Breast epithelium (tissue), 4 donors: ENCODE data around the gene SF3B5. TPM values are rescaled to one million over a fixed set of nuclear protein-coding genes. Genes with fewer than 3 reads are reported as not detected.

Experiments used
- DNase-seq, 2 donors: peaks; one replicate each; pipeline ENCODE4 v3.0.0-alpha.2; 2019; ENCODE audit warnings: low spot score in 2 of 2
- H3K27ac ChIP-seq, 2 donors: fragments of 200-600 bp; sonication (generic) in 1 of 2; one replicate each; pipeline ENCODE4 v1.5.1; 2016 to 2019; ENCODE audit warnings: mild to moderate bottlenecking in 1 of 2
- H3K27me3 ChIP-seq, 2 donors: fragments of 200-600 bp; sonication (generic) in 1 of 2; one replicate each; pipeline versions ENCODE4 v1.5.1 to v1.6.0; 2017 to 2019; ENCODE audit warnings: control low read depth in 1 of 2, mild to moderate bottlenecking in 1 of 2
- H3K36me3 ChIP-seq: fragments of 200-600 bp; one replicate; pipeline ENCODE4 v1.5.1; 2019
- H3K4me1 ChIP-seq, 2 donors: fragments of 200-600 bp; sonication (generic); one replicate each; pipeline ENCODE4 v1.5.1; 2016 to 2019; ENCODE audit warnings: control low read depth in 1 of 2
- H3K4me3 ChIP-seq, 3 donors: fragments of 200-600 bp; sonication (generic); 1 replicate in 2 of 3; 2 replicates in 1 of 3; pipeline ENCODE4 v1.5.1; 2016 to 2019; ENCODE audit warnings: mild to moderate bottlenecking in 3 of 3, moderate library complexity in 2 of 3
- H3K9me3 ChIP-seq, 2 donors: fragments of 200-600 bp; sonication (generic) in 1 of 2; one replicate each; pipeline ENCODE4 v1.5.1; 2016 to 2019; ENCODE audit warnings: control low read depth in 1 of 2
- POLR2A ChIP-seq: fragments of 450-650 bp; IDR thresholded peaks from one replicate; pipeline ENCODE4 v1.6.1; 2016; ENCODE audit warnings: antibody characterized with exemption, mild to moderate bottlenecking, moderate library complexity
- POLR2AphosphoS5 ChIP-seq, 3 donors: sonication (generic); formaldehyde crosslinking; IDR thresholded peaks; one replicate each; pipeline ENCODE4 v1.6.1; 2017; ENCODE audit warnings: antibody characterized with exemption in 3 of 3
- intact Hi-C: fragments of 100-400 bp; cut with DNase I; formaldehyde crosslinking; loops from one replicate; pipeline ENCODE4 v1.15.1; 2023; ENCODE audit warnings: low total_unique reads
- total RNA-seq, 3 donors: library from RNA; depleted of rRNA; stranded (reverse); fragments of >200 nt; gene quantifications; one replicate each; pipeline ENCODE4 v1.1.0, GENCODE V29; 2016
- TF ChIP-seq, protein P1 (sequence below), 3 donors: fragments of 450-650 bp; IDR thresholded peaks; one replicate each; pipeline ENCODE4 v1.5.1; 2016 to 2017; ENCODE audit warnings: antibody characterized with exemption in 3 of 3, mild to moderate bottlenecking in 3 of 3, moderate library complexity in 3 of 3

The SF3B5 gene
- total RNA-seq, 3 donors from 2014 or later: 122 to 176 (median 155) TPM

GRCh38 chr6:144122861-144123260 lies 27.5 kb upstream of the SF3B5 start:
- Histone ChIP-seq H3K4me1 (no peaks in the 10 kb centered on the region), H3K36me3 (no peaks in the 10 kb centered on the region), H3K27ac (no peak overlapping the region), H3K27me3 (no peaks in the 10 kb centered on the region), H3K4me3 (no peak overlapping the region), H3K9me3 (no peaks in the 10 kb centered on the region)
- DNase-seq: no peak
- TF ChIP-seq POLR2AphosphoS5 (IDR thresholded peaks at IDR 0.05) (no peak), POLR2A (no peak)
- TF ChIP-seq, protein P1, sequence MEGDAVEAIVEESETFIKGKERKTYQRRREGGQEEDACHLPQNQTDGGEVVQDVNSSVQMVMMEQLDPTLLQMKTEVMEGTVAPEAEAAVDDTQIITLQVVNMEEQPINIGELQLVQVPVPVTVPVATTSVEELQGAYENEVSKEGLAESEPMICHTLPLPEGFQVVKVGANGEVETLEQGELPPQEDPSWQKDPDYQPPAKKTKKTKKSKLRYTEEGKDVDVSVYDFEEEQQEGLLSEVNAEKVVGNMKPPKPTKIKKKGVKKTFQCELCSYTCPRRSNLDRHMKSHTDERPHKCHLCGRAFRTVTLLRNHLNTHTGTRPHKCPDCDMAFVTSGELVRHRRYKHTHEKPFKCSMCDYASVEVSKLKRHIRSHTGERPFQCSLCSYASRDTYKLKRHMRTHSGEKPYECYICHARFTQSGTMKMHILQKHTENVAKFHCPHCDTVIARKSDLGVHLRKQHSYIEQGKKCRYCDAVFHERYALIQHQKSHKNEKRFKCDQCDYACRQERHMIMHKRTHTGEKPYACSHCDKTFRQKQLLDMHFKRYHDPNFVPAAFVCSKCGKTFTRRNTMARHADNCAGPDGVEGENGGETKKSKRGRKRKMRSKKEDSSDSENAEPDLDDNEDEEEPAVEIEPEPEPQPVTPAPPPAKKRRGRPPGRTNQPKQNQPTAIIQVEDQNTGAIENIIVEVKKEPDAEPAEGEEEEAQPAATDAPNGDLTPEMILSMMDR (IDR thresholded peaks at IDR 0.05): no peak
- intact Hi-C loops: no loop called here

DNA sequence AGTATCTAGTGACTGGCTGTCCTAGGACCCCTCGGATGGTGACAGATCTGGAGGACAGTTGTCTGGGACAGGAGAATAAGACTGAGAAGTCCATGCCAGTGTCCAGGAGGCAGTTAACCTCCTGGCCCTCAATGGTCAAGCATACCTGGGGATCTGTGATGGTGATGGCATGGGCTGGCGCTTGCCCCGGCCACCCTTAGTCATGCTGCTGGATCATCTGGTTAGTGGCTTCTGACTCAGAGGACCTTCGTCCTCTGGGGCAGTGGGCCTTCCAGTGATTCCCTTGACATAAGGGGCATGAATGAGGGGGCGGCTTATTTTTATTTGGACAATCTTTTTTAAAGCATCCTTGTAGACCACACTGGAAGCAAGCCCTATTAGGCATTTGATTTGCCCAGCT lies 24.0 kb upstream of the SF3B5 start:
- Histone ChIP-seq H3K9me3 (no peaks in the 10 kb centered on the region), H3K27ac (no peak overlapping the region), H3K27me3 (no peaks in the 10 kb centered on the region), H3K4me1 (no peaks in the 10 kb centered on the region), H3K36me3 (no peaks in the 10 kb centered on the region), H3K4me3 (no peak overlapping the region)
- no peak for DNase-seq
- intact Hi-C loops: no loop called here
- TF ChIP-seq POLR2A (no peak), POLR2AphosphoS5 (IDR thresholded peaks at IDR 0.05) (no peak)
- TF ChIP-seq, protein P1 (IDR thresholded peaks at IDR 0.05): no peak

DNA sequence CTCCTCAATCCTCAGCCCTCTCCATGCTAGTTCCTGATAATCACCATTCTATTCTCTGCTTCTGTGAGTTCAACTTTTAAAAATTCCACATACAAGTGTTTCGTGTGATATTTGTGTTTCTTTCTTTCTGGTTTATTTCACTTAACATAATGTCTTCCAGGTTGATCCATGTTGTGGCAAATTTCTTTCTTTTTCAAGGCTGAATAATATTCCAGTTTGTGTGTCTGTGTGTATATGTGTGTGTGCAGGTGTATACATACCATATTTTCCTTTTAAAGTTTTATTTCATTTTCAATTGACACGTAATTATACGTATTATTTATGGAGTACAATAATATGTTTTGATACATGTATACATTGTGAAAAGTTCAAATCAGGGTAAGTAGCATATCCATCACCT lies 19.8 kb upstream of the SF3B5 start:
- no peak for DNase-seq
- intact Hi-C loops: no loop called here
- no peak overlapping the region for H3K4me3 ChIP-seq
- H3K27me3 ChIP-seq: no peaks in the 10 kb centered on the region
- H3K36me3 ChIP-seq: no peaks in the 10 kb centered on the region
- TF ChIP-seq POLR2AphosphoS5 (IDR thresholded peaks at IDR 0.05) (no peak), POLR2A (no peak)
- TF ChIP-seq, protein P1 (IDR thresholded peaks at IDR 0.05): no peak
- H3K27ac ChIP-seq: no peak overlapping the region
- H3K9me3 ChIP-seq: no peaks in the 10 kb centered on the region
- H3K4me1 ChIP-seq: no peaks in the 10 kb centered on the region

GRCh38 chr6:144113366-144113765 lies 18.0 kb upstream of the SF3B5 start:
- intact Hi-C loops: no loop called here
- no peak for DNase-seq
- H3K4me1 ChIP-seq: no peaks in the 10 kb centered on the region
- no peaks in the 10 kb centered on the region for H3K27me3 ChIP-seq
- no peak overlapping the region for H3K4me3 ChIP-seq
- no peaks in the 10 kb centered on the region for H3K9me3 ChIP-seq
- no peaks in the 10 kb centered on the region for H3K36me3 ChIP-seq
- H3K27ac ChIP-seq: no peak overlapping the region
- TF ChIP-seq POLR2AphosphoS5 (IDR thresholded peaks at IDR 0.05) (no peak), POLR2A (no peak)
- TF ChIP-seq, protein P1 (IDR thresholded peaks at IDR 0.05): no peak

- no peak overlapping the region for H3K27ac ChIP-seq
- no peaks in the 10 kb centered on the region for H3K9me3 ChIP-seq
- DNase-seq: no peak
- no peak overlapping the region for H3K4me3 ChIP-seq
- intact Hi-C loops: no loop called here
- no peaks in the 10 kb centered on the region for H3K36me3 ChIP-seq
- no peaks in the 10 kb centered on the region for H3K4me1 ChIP-seq
- no peaks in the 10 kb centered on the region for H3K27me3 ChIP-seq
- TF ChIP-seq, protein P1 (IDR thresholded peaks at IDR 0.05): no peak
- TF ChIP-seq POLR2A: no peak
- TF ChIP-seq POLR2AphosphoS5 (IDR thresholded peaks at IDR 0.05): no peak
Observed at GRCh38 chr6:144110210-144110609, 14.8 kb upstream of the SF3B5 start.
